H9 (cell line): ENCODE measurements around the gene EPHB2. TPM values are rescaled to one million over a fixed set of nuclear protein-coding genes. Genes with fewer than 3 reads are reported as not detected.
A peak's percentile ranks its signal among the peaks of the same experiment; 100 is the strongest.

Experiments
- DNase-seq: peaks from one replicate; pipeline ENCODE4 v3.0.0-alpha.2; 2017
- H2AFZ ChIP-seq: one replicate; pipeline ENCODE4 v1.6.1; 2013; ENCODE audit warnings: mild to moderate bottlenecking, low read length, control low read depth, moderate library complexity
- H2AK5ac ChIP-seq: 2 replicates; pipeline ENCODE4 v1.6.1; 2013; ENCODE audit warnings: low read length, control low read depth, mixed read lengths; ENCODE audit not compliant: insufficient read length
- H2BK120ac ChIP-seq: one replicate; pipeline ENCODE4 v1.6.1; 2013; ENCODE audit warnings: low read depth, mild to moderate bottlenecking, low read length, control low read depth, inconsistent platforms; ENCODE audit not compliant: poor library complexity, severe bottlenecking
- H2BK12ac ChIP-seq: 2 replicates; pipeline ENCODE4 v1.6.1; 2013; ENCODE audit warnings: low read length, control low read depth, mixed read lengths, low read depth; ENCODE audit not compliant: insufficient read length
- H2BK15ac ChIP-seq: 2 replicates; pipeline ENCODE4 v1.6.1; 2013; ENCODE audit warnings: low read depth, low read length, control low read depth
- H2BK20ac ChIP-seq: one replicate; pipeline ENCODE4 v1.6.1; 2013; ENCODE audit warnings: low read depth, mild to moderate bottlenecking, low read length, control low read depth, inconsistent platforms; ENCODE audit not compliant: poor library complexity, severe bottlenecking
- H2BK5ac ChIP-seq: 2 replicates; pipeline ENCODE4 v1.6.1; 2013; ENCODE audit warnings: low read length, control low read depth, mixed read lengths; ENCODE audit not compliant: insufficient read length
- H3K14ac ChIP-seq: 2 replicates; pipeline ENCODE4 v1.6.1; 2013; ENCODE audit warnings: low read length, control low read depth; ENCODE audit not compliant: insufficient read depth
- H3K18ac ChIP-seq: 2 replicates; pipeline ENCODE4 v1.6.1; 2013; ENCODE audit warnings: low read depth, mild to moderate bottlenecking, mixed read lengths, low read length, control low read depth; ENCODE audit not compliant: insufficient read length
- H3K23ac ChIP-seq: 2 replicates; pipeline ENCODE4 v1.6.1; 2013; ENCODE audit warnings: low read length, control low read depth, mixed read lengths, low read depth; ENCODE audit not compliant: insufficient read length
- H3K23me2 ChIP-seq: 2 replicates; pipeline ENCODE4 v1.6.1; 2013; ENCODE audit warnings: low read depth, mild to moderate bottlenecking, mixed read lengths, low read length, control low read depth; ENCODE audit not compliant: insufficient read length, poor library complexity, severe bottlenecking
- H3K27ac ChIP-seq: 2 replicates; pipeline ENCODE4 v1.5.1; 2013; ENCODE audit warnings: low read length, control low read depth, mixed read lengths, low read depth; ENCODE audit not compliant: insufficient read length
- H3K27me3 ChIP-seq: 2 replicates; pipeline ENCODE4 v1.6.1; 2013; ENCODE audit warnings: low read length, control low read depth, inconsistent platforms; ENCODE audit not compliant: insufficient read depth
- H3K4ac ChIP-seq: 2 replicates; pipeline ENCODE4 v1.6.1; 2013; ENCODE audit warnings: low read depth, mild to moderate bottlenecking, control low read depth, inconsistent platforms, low read length, moderate library complexity
- H3K4me1 ChIP-seq: 2 replicates; pipeline ENCODE4 v1.6.1; 2013; ENCODE audit warnings: low read length, control low read depth, inconsistent platforms; ENCODE audit not compliant: insufficient read depth
- H3K4me2 ChIP-seq: 2 replicates; pipeline ENCODE4 v1.6.1; 2013; ENCODE audit warnings: low read length, control low read depth, mixed read lengths; ENCODE audit not compliant: insufficient read length, insufficient read depth
- H3K56ac ChIP-seq: 2 replicates; pipeline ENCODE4 v1.6.1; 2013; ENCODE audit warnings: low read depth, mild to moderate bottlenecking, mixed read lengths, low read length, control low read depth; ENCODE audit not compliant: insufficient read length
- H3K79me1 ChIP-seq: 2 replicates; pipeline ENCODE4 v1.6.1; 2013; ENCODE audit warnings: low read depth, mild to moderate bottlenecking, moderate library complexity, low read length, control low read depth, inconsistent platforms; ENCODE audit not compliant: insufficient read depth, poor library complexity, severe bottlenecking
- H3K79me2 ChIP-seq: 2 replicates; pipeline ENCODE4 v1.6.1; 2013; ENCODE audit warnings: low read length, control low read depth, inconsistent platforms; ENCODE audit not compliant: insufficient read depth
- H3K9ac ChIP-seq: 2 replicates; pipeline ENCODE4 v1.6.1; 2013; ENCODE audit warnings: low read length, control low read depth, mixed read lengths; ENCODE audit not compliant: insufficient read length; ENCODE audit errors: extremely low read depth
- H3K9me3 ChIP-seq: one replicate; pipeline ENCODE4 v1.6.1; 2013; ENCODE audit warnings: low read depth, low read length, inconsistent platforms; ENCODE audit not compliant: control insufficient read depth
- H3T11ph ChIP-seq: one replicate; pipeline ENCODE4 v1.6.1; 2013; ENCODE audit warnings: mild to moderate bottlenecking, low read length, control low read depth, inconsistent platforms
- H4K20me1 ChIP-seq: one replicate; pipeline ENCODE4 v1.6.1; 2013; ENCODE audit not compliant: control insufficient read depth, insufficient read length, insufficient read depth
- H4K5ac ChIP-seq: 2 replicates; pipeline ENCODE4 v1.6.1; 2013; ENCODE audit warnings: low read depth, mild to moderate bottlenecking, mixed read lengths, low read length, control low read depth; ENCODE audit not compliant: insufficient read length
- H4K8ac ChIP-seq: replicated peaks from 2 replicates; pipeline ENCODE4 v1.6.1; 2013; ENCODE audit warnings: low read length, control low read depth, mixed read lengths, low read depth; ENCODE audit not compliant: insufficient read length
- H4K91ac ChIP-seq: 2 replicates; pipeline ENCODE4 v1.6.1; 2013; ENCODE audit warnings: low read depth, mild to moderate bottlenecking, moderate library complexity, mixed read lengths, low read length, control low read depth; ENCODE audit not compliant: insufficient read length
- H3K27ac Mint-ChIP-seq, 3 experiments: 2 replicates in 2 of 3; 3 replicates in 1 of 3; pipeline ENCODE4 v1.8.0; 2020 to 2021; ENCODE audit warnings: mixed read lengths in 3 of 3, mild to moderate bottlenecking in 1 of 3, moderate library complexity in 1 of 3
- H3K27me3 Mint-ChIP-seq: 2 replicates; pipeline ENCODE4 v1.8.0; 2021; ENCODE audit warnings: low read depth, mild to moderate bottlenecking, moderate library complexity, mixed read lengths
- H3K36me3 Mint-ChIP-seq, 3 experiments: 2 replicates in 2 of 3; 3 replicates in 1 of 3; pipeline ENCODE4 v1.8.0; 2020 to 2021; ENCODE audit warnings: low read depth in 3 of 3, mixed read lengths in 3 of 3; ENCODE audit not compliant: insufficient read depth in 1 of 3
- H3K4me1 Mint-ChIP-seq, 2 experiments: 2 replicates each; pipeline ENCODE4 v1.8.0; 2020; ENCODE audit warnings: mixed read lengths in 2 of 2
- H3K4me3 Mint-ChIP-seq, 2 experiments: 2 replicates in 1 of 2; 3 replicates in 1 of 2; pipeline ENCODE4 v1.8.0; 2020 to 2021; ENCODE audit warnings: mild to moderate bottlenecking in 2 of 2, mixed read lengths in 2 of 2, moderate library complexity in 1 of 2
- H3K9me3 Mint-ChIP-seq, 2 experiments: 2 replicates in 1 of 2; 3 replicates in 1 of 2; pipeline ENCODE4 v1.8.0; 2020; ENCODE audit warnings: mild to moderate bottlenecking in 2 of 2, mixed read lengths in 2 of 2, moderate library complexity in 1 of 2
- CTCF ChIP-seq: fragments of 200-600 bp; sonication (generic); conservative IDR thresholded peaks from 3 replicates; pipeline ENCODE4 v1.8.0; 2021; ENCODE audit warnings: antibody characterized with exemption, mild to moderate bottlenecking
- WGBS: extraction: QIAGEN DNeasy Blood & Tissue Kit; methylation state at CpG from one replicate; pipeline ENCODE4 v1.1.7; 2013; ENCODE audit warnings: missing lambda C conversion rate, low lambda C conversion rate, mixed read lengths; ENCODE audit not compliant: insufficient read length; ENCODE audit errors: extremely low coverage; 5-methylcytosine and 5-hydroxymethylcytosine counted together
- total RNA-seq: library from RNA; stranded (reverse); gene quantifications from 2 replicates; pipeline ENCODE4 v1.2.1, GENCODE V29; 2021

Gene EPHB2
- total RNA-seq, 1 experiment from 2014 or later, result 9.5 TPM

- H3K23me2 ChIP-seq, result no peaks in the 10 kb centered on the region
- no peaks in the 10 kb centered on the region for H3K36me3 Mint-ChIP-seq
- H2BK120ac ChIP-seq, result no peak overlapping the region
- H2AFZ ChIP-seq, result no peak overlapping the region
- peak; percentile 63 for DNase-seq
- H3K9ac ChIP-seq, result no peak overlapping the region
- H3K4me1 ChIP-seq, result no peaks in the 10 kb centered on the region
- H3K27ac ChIP-seq, result no peak overlapping the region
- H2AK5ac ChIP-seq, result no peak overlapping the region
- no peak overlapping the region for H2BK12ac ChIP-seq
- no peaks in the 10 kb centered on the region; a peak in 1 of 5 replicates for H3K9me3 Mint-ChIP-seq
- H3K18ac ChIP-seq, result no peak overlapping the region
- no peak overlapping the region for H3K4me2 ChIP-seq
- H4K91ac ChIP-seq, result no peak overlapping the region
- no peaks in the 10 kb centered on the region for H3K79me1 ChIP-seq
- H3K27me3 ChIP-seq, result no peaks in the 10 kb centered on the region
- H2BK15ac ChIP-seq, result no peak overlapping the region
- TF ChIP-seq CTCF, result peak; percentile 80
- H3K79me2 ChIP-seq, result no peaks in the 10 kb centered on the region
- no peak overlapping the region for H3K4ac ChIP-seq
- H3K23ac ChIP-seq, result no peak overlapping the region
- H2BK5ac ChIP-seq, result no peak overlapping the region
- H3K27me3 Mint-ChIP-seq, result peaks cover 3% of the 10 kb centered on the region
- no peaks in the 10 kb centered on the region for H3K9me3 ChIP-seq
- H3K27ac Mint-ChIP-seq, result no peak overlapping the region
- H3T11ph ChIP-seq, result no peak overlapping the region
- no CpG with 5 or more reads among the region's 7 CpGs for WGBS
- no peaks in the 10 kb centered on the region for H4K20me1 ChIP-seq
- H3K56ac ChIP-seq, result no peak overlapping the region
- H3K4me1 Mint-ChIP-seq, result peaks cover 5 to 13% of the 10 kb centered on the region in 2 experiments
- no peak overlapping the region for H3K4me3 Mint-ChIP-seq
- no peak overlapping the region for H3K14ac ChIP-seq
- no peak overlapping the region for H4K5ac ChIP-seq
- no peak overlapping the region for H2BK20ac ChIP-seq
- no peak overlapping the region for H4K8ac ChIP-seq
Observed at GRCh38 chr1:22665752-22666151, 44.9 kb upstream of the EPHB2 start.
